ENCODE measurements around the gene RNASE7. TPM values are rescaled to one million over a fixed set of nuclear protein-coding genes. Genes with fewer than 3 reads are reported as not detected.

Gene RNASE7
- total RNA-seq, 1 experiment from 2014 or later = not detected

- TF ChIP-seq ZBTB33 (IDR thresholded peaks at IDR 0.05; ENCODE audit: extremely low read depth, insufficient replicate concordance, low read length) (no peak), YY1 (IDR thresholded peaks at IDR 0.05; ENCODE audit: extremely low read depth, insufficient replicate concordance, low read depth, low read length) (no peak), EZH2phosphoT487 (IDR thresholded peaks at IDR 0.05; ENCODE audit: borderline replicate concordance) (no peak), RAD21 (IDR thresholded peaks at IDR 0.05; ENCODE audit: low read depth) (no peak), FOSL1 (IDR thresholded peaks at IDR 0.05; ENCODE audit: low read depth) (no peak)
These were observed 36.1 kb downstream of the RNASE7 start (continued) for GRCh38 chr14:21078287-21078686.

- no peaks in the 10 kb centered on the region for H3K27me3 ChIP-seq (ENCODE audit: insufficient read depth, low read length)
- no peak for ATAC-seq
- no peaks in the 10 kb centered on the region; a peak in 1 of 4 replicates for H3K36me3 ChIP-seq (ENCODE audit: control insufficient read depth in 1 of 2, insufficient read depth in 2 of 2, low read length in 2 of 2)
- no peak overlapping the region for H2AFZ ChIP-seq (ENCODE audit: low read depth, low read length, poor library complexity, severe bottlenecking)
- intact Hi-C loops (cut with micrococcal nuclease) = no loop called here
- CTCF ChIA-PET = no interaction called here
- no peak overlapping the region for H3K4me3 ChIP-seq (replicated peaks in 1 of 2; ENCODE audit: low read depth in 1 of 2, low read length in 2 of 2)
- H4K20me1 ChIP-seq (ENCODE audit: insufficient read depth) = no peaks in the 10 kb centered on the region
- no peak for TF ChIP-seq JUND (IDR thresholded peaks at IDR 0.05)
- no peak for TF ChIP-seq ZBTB33 (IDR thresholded peaks at IDR 0.05; ENCODE audit: extremely low read depth, insufficient replicate concordance, low read length)
- no peak for TF ChIP-seq POLR2AphosphoS5 (IDR thresholded peaks at IDR 0.05; ENCODE audit: low read depth, low read length)
- no peak for TF ChIP-seq CBX3 (IDR thresholded peaks at IDR 0.05; ENCODE audit: low read depth)
- no peak for TF ChIP-seq POLR2A (IDR thresholded peaks at IDR 0.05; ENCODE audit: borderline replicate concordance, extremely low read depth, insufficient read depth, insufficient read length)
- no peak for TF ChIP-seq ELF1 (IDR thresholded peaks at IDR 0.05; ENCODE audit: borderline replicate concordance, low read depth)
- TF ChIP-seq EGR1 (IDR thresholded peaks at IDR 0.05; ENCODE audit: low read depth) = no peak
- TF ChIP-seq ZNF274 (IDR thresholded peaks at IDR 0.05; ENCODE audit: low read depth, low read length) = no peak
- TF ChIP-seq SIN3A (IDR thresholded peaks at IDR 0.05; ENCODE audit: low read depth) = no peak
- no peak for TF ChIP-seq ZFX (IDR thresholded peaks at IDR 0.05)
- H3K9ac ChIP-seq (ENCODE audit: low read length) = no peak overlapping the region
- RAD21 ChIA-PET (ENCODE audit: low non-redundant PET in 1 of 2, low total read pairs in 2 of 2, uncharacterized antibody in 2 of 2, unreplicated experiment in 2 of 2) = no interaction called here
- no peaks in the 10 kb centered on the region for H3K79me2 ChIP-seq (ENCODE audit: insufficient read depth, low read length)
- no TSS peak for BruUV-seq (replicated peaks)
- no peak overlapping the region for H3K27ac ChIP-seq (ENCODE audit: low read depth, low read length)
- H3K9me2 ChIP-seq (ENCODE audit: insufficient read depth) = no peaks in the 10 kb centered on the region
- POLR2A ChIA-PET = no interaction called here
- no peak for DNase-seq (ENCODE audit: low read depth, low spot score)
- peaks cover 3 to 14% of the 10 kb centered on the region in 2 experiments; a peak in 3 of 4 replicates for H3K4me1 ChIP-seq (ENCODE audit: control insufficient read depth in 1 of 2, insufficient read depth in 2 of 2, low read length in 2 of 2)
- H3K9me3 ChIP-seq (ENCODE audit: control insufficient read depth in 1 of 2, insufficient read depth in 1 of 2, low read depth in 1 of 2, low read length in 2 of 2) = no peaks in the 10 kb centered on the region
- H3K4me2 ChIP-seq (ENCODE audit: low read length) = no peak overlapping the region
These were observed 36.6 kb downstream of the RNASE7 start for GRCh38 chr14:21078726-21079125.
